Upper lobe of right lung (tissue), 1 donor: ENCODE data around the gene GYPC. TPM values are rescaled to one million over a fixed set of nuclear protein-coding genes. Genes with fewer than 3 reads are reported as not detected.

Experiments used
- ATAC-seq: fragments of 200-7000 bp; cut with Tn5 transposase; one replicate; pipeline ENCODE4 v1.9.1; 2020; ENCODE audit warnings: mild to moderate bottlenecking, moderate library complexity
- DNase-seq: peaks from one replicate; pipeline ENCODE4 v3.0.0-alpha.2; 2020
- H3K27ac ChIP-seq: fragments of 200-600 bp; one replicate; pipeline ENCODE4 v1.8.0; 2022
- H3K27me3 ChIP-seq: fragments of 200-600 bp; one replicate; pipeline ENCODE4 v1.8.0; 2022; ENCODE audit warnings: mild to moderate bottlenecking
- H3K36me3 ChIP-seq: fragments of 200-600 bp; one replicate; pipeline ENCODE4 v1.8.0; 2022
- H3K4me1 ChIP-seq: fragments of 200-600 bp; one replicate; pipeline ENCODE4 v1.8.0; 2022
- H3K4me3 ChIP-seq: fragments of 200-600 bp; one replicate; pipeline ENCODE4 v1.8.0; 2022; ENCODE audit warnings: mild to moderate bottlenecking
- H3K9me3 ChIP-seq: fragments of 200-600 bp; one replicate; pipeline ENCODE4 v1.8.0; 2022
- CTCF ChIP-seq: fragments of 200-600 bp; IDR thresholded peaks from one replicate; pipeline ENCODE4 v1.8.0; 2022; ENCODE audit warnings: antibody characterized with exemption
- intact Hi-C: fragments of 100-400 bp; cut with DNase I; formaldehyde crosslinking; loops from one replicate; pipeline ENCODE4 v1.11.0; 2022
- total RNA-seq: library from RNA; stranded (reverse); fragmentation: NEBNext Ultra II Directional; extraction: Animal tissue kit (Norgen Biotek cat#: 25700); gene quantifications from one replicate; pipeline ENCODE4 v1.2.1, GENCODE V29; 2021
- donor health status: DM: no; HTN: yes; CAD: no; lungs with severe emphysema.

GYPC gene
- total RNA-seq, 1 donor from 2014 or later = 76.7 TPM

GRCh38 chr2:126652323-126652891, 3.6 kb upstream of the GYPC start:
- Histone ChIP-seq H3K9me3 (no peaks in the 10 kb centered on the region), H3K36me3 (no peaks in the 10 kb centered on the region), H3K4me1 (peaks cover 11% of the 10 kb centered on the region), H3K27me3 (no peaks in the 10 kb centered on the region), H3K27ac (no peak overlapping the region), H3K4me3 (no peak overlapping the region)
- DNase-seq = no peak
- TF ChIP-seq CTCF = no peak
- intact Hi-C loops = no loop called here
- no peak for ATAC-seq

GRCh38 chr2:126653109-126653508, 2.8 kb upstream of the GYPC start:
- Histone ChIP-seq H3K36me3 (no peaks in the 10 kb centered on the region), H3K4me1 (peaks cover 15% of the 10 kb centered on the region), H3K27me3 (no peaks in the 10 kb centered on the region), H3K27ac (no peak overlapping the region), H3K9me3 (no peaks in the 10 kb centered on the region), H3K4me3 (no peak overlapping the region)
- no peak for TF ChIP-seq CTCF
- intact Hi-C loops = no loop called here
- no peak for DNase-seq
- ATAC-seq = no peak

GRCh38 chr2:126653761-126654160, 2.2 kb upstream of the GYPC start:
- ATAC-seq (no peak), DNase-seq (no peak)
- intact Hi-C loops = no loop called here
- Histone ChIP-seq H3K4me3 (no peak overlapping the region), H3K4me1 (peaks cover 22% of the 10 kb centered on the region), H3K9me3 (no peaks in the 10 kb centered on the region), H3K36me3 (no peaks in the 10 kb centered on the region), H3K27ac (no peak overlapping the region), H3K27me3 (no peaks in the 10 kb centered on the region)
- no peak for TF ChIP-seq CTCF

GRCh38 chr2:126655051-126655450, 907 bp upstream of the GYPC start:
- H3K4me1 ChIP-seq = peaks cover 34% of the 10 kb centered on the region
- intact Hi-C loops = no loop called here

GRCh38 chr2:126656431-126657147, 631 bp downstream of the GYPC start:
- peak; percentile 43 for ATAC-seq
- no peaks in the 10 kb centered on the region for H3K36me3 ChIP-seq
- DNase-seq = peak; percentile 74
- no peak for TF ChIP-seq CTCF
- H3K9me3 ChIP-seq = no peaks in the 10 kb centered on the region
- H3K27me3 ChIP-seq = no peaks in the 10 kb centered on the region
- H3K27ac ChIP-seq = peak overlapping the region; percentile 91
- peaks cover 47% of the 10 kb centered on the region for H3K4me1 ChIP-seq
- intact Hi-C loops = no loop called here
- peak overlapping the region; percentile 72 for H3K4me3 ChIP-seq

More at GRCh38 chr2:126655051-126655450, 907 bp upstream of the GYPC start:
- peak overlapping the region; percentile 91 for H3K27ac ChIP-seq
- no peak for ATAC-seq
- H3K36me3 ChIP-seq = no peaks in the 10 kb centered on the region
- DNase-seq = no peak
- no peaks in the 10 kb centered on the region for H3K27me3 ChIP-seq
- H3K4me3 ChIP-seq = peak overlapping the region; percentile 72
- H3K9me3 ChIP-seq = no peaks in the 10 kb centered on the region
- TF ChIP-seq CTCF = no peak
